ENCODE data around the gene HOXB5.

Gene HOXB5

DNA sequence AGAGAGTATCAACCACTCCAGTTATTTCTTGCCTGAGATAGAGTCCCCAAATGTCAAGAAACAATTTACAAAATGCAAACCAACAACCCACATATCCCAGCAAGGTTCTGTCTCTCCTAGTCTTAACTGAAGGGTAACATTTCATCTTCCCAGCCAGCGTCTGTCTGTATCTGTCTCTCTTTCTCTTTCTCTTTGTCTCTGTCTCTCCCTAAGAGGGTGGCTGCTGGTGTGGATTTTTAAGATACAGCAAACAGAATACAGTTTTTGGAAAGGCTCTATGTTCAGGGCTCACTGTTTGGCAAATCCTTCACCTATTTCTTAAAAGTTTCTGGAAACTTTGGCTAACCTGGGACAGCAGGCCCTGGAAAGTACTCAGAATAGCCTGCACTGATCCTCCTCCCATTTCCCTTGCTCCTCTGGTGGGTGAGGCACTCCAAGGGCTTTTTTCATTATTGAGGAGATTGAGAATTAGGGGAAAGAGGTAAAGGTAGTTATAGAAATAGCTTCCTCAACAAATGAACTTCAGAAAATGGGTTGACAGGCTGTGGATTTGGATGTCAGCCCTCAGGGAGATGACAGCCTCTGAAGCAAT, 21.7 kb downstream of the HOXB5 start:
- no peak for DNase-seq

GRCh38 chr17:48571024-48571818, 22.4 kb downstream of the HOXB5 start:
- DNase-seq: no peak

GRCh38 chr17:48570325-48571023, 23.1 kb downstream of the HOXB5 start:
- DNase-seq: no peak

DNA sequence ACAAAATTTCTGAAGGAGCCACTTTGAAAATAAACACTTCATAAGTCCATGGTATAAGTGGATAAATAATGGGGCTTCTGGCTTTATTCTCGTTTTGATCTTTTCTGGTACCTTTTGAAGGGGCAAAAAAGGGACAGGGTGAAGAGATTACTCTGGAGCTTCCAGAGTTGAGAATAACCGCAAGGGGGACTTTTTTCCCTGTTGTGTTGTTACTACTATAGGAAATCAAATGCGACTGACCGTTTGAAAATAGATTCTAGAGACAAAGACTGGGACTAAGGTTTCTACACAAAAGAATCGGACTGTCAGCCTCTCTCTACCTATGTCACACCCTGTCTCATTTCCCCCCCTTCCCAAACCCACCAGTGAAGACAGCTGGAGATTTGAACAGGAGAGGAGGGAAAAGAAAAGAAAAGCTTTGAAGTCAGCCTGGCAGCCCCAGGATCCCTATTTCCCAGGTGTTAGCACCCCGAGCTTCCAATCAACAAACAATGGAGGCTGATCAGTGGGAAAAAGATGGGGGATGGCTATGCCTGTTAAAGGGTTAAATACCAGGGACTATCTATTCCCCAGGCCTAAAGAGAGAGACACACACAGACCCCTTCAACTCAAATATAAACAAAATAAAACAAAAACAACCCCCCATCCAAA, 23.8 kb downstream of the HOXB5 start:
- DNase-seq: no peak

DNA sequence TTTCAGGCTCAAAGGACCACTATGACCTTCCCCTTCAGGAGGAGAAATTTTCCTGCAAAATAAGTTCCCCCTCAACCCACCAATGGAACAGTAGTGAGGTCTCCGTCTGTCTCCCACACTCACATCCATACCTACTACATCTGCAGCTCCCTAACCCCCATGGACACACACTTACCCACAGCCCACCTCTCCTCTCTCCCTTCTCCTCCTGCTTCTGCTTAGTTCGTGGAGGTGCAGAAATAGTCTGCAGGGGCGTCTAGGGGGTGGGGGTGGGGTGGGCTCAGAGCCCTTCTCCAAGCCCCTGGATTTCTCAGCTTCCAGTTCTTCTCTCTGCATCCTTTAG, 24.4 kb downstream of the HOXB5 start:
- DNase-seq: no peak

DNA sequence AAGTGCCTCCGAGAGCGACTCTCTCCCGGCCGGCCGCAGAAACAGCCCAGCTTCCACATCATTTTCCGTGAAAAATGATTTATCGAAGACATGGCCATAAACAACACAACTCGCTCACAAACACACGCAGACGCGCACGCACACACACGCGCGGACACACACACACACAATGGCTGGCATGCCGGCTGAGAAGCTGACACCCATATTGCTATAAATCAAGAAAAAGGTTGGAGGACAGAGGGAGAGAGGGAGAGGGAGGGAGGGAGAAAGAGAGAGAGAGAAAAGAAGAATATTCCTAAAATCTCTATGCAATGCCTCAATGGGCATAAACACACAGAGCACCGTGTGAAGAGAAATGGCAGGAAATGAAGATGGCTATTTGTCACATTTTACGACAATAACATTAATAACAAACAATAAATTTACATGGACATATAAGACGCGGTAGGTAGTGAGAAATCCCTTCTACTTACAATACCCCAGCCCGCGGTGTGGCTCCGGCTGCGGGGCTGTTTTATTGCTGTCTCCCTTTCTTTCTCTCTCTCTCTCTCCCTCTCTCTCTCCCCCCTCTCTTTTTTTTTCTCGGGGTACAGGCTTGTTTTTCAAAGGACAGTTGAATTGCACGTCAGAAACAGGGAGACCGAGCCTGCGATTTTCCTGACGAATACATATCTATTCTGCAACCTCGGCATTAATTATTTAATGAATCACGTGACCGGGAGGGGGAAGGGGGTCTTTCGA, 24.9 kb downstream of the HOXB5 start:
- DNase-seq: no peak

DNA sequence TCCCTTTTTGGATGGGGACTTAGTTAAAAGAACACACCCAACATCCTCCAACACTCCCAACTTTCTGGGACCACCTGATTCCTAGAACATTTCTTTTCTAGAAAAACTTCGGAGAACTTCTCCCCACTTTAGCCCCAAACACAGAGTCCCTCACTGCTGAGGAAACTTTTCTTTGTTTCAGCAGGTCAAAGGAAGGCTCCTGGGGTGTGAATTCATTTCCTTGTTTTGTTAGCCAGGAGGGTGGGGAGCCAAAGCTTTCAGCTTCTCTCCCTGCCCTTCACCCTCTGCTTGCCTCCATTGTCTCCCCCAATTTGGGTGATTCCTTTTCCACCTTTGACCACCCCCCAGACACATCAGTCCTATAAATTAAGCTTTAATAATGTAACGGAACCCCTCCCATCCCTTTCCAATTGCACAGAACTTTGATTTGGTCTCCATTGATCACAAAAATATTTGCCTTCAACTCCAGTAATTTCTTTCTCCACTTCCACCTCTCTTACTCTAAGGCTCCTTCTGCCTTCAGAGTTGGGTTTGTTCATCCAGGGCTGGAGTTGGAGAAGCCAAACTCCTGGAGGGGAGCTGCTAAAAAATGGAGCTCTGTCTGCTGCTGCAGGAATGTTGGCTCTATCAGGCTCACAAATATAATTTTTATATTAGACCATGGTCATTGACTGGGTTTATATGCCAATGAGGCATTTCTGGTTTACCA, 25.8 kb downstream of the HOXB5 start:
- no peak for DNase-seq

GRCh38 chr17:48567209-48567608, 26.4 kb downstream of the HOXB5 start:
- DNase-seq: no peak

GRCh38 chr17:48566717-48567116, 26.9 kb downstream of the HOXB5 start:
- no peak for DNase-seq

DNA sequence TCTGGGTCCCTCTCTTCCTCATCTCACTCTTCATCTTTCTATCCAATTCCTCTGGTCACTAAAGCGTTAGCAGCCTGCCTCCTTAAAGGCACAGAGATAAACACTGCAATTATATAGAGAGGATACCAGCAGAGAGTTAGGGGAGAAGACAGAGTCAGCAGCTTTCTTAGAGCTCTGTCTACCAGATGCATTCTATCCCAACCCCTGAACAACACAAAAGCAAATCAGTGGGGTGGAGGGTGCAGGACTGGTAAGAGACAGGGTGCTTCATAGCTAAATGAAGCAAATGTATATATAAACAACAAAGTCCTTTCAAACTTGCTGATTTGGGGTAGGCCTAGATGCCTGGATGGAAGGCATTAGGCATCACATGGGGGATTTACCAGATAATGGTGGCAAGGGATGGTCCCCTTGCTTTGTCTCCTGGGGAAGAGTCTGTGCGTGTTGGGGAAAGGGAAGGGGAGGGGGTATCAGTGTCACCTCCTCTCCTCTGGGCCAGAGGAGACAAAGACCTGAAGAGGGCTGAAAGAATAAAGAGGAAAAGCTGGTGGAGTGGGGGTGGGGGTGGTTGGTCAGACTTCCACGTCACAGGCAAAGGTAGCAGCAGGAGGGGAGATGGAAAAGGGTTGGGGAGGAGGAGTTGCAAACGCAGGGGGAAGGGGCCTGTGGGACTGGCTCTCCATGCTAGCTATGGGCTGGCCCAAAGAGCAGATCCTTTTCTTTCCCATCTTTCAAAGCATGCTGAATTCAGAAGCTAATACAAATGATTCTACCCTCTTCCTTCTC, 27.5 kb downstream of the HOXB5 start:
- DNase-seq: no peak

GRCh38 chr17:48565022-48565554, 28.5 kb downstream of the HOXB5 start:
- DNase-seq: no peak

GRCh38 chr17:48564188-48565021, 29.2 kb downstream of the HOXB5 start:
- no peak for DNase-seq

- no peak for DNase-seq
These were observed 29.8 kb downstream of the HOXB5 start for GRCh38 chr17:48563867-48564187.

GRCh38 chr17:48563385-48563838, 30.2 kb downstream of the HOXB5 start:
- no peak for DNase-seq

DNA sequence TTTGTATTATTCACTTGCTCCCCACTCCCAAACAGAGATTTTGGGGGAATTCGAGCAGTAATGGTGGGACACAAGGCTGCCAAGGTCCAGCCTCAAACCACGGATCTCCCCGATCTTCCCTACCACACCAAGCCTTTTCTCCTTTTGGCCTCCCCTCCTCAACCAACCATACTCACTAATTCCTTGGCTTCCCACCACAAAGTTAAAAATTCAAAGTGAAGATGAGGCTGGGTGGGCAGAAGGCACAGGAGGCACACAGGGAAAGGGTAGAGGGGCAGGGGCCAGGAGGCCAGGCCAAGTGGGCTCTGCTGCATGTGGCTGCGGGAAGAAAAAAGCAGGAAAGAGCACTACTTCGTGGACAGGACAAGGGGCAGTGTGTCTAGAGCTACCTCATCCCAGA, 30.6 kb downstream of the HOXB5 start:
- DNase-seq: no peak

DNA sequence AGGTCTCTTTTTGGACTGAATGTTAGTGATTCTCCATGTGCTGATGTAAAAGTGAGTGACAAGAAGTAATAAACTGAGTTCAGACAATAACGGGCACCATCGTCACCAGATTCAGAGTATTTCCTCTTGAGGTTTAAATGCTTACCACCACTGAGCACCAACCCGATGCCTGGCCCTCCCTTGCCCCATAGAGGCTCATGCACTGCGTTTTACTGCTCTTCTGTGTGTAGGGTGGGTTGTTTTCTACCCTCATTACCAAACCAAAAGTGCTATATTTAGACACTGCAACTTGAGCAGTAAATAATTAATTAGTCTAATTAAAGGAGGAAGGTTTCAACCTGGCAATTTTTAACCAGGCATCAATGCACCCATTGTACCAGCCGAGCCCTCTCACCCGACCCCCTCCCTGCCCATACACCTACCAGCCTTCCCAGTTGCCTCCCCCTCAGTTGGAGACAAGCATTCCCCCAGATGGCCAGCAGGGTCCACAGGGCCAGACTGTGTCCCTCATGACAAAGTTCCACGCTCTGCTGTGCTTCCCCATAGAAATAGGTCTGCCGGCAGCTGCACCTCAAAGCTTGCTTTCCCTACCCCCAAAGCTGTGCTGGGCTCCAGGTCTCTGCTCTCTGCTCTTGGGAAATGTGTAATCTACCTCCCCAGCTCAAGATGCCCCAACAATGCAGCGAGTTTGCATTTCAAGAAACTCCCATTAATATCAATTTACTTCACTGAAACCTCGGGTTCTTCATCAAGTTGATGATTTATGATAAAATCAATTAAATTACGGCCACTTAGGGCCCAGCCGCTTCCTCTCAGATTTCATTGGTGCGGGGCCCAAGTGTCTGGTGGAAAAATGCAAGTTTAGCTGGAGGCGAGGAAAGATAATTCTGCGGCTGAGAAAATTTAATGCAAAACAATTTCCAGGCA, 31.4 kb downstream of the HOXB5 start:
- no peak for DNase-seq

DNA sequence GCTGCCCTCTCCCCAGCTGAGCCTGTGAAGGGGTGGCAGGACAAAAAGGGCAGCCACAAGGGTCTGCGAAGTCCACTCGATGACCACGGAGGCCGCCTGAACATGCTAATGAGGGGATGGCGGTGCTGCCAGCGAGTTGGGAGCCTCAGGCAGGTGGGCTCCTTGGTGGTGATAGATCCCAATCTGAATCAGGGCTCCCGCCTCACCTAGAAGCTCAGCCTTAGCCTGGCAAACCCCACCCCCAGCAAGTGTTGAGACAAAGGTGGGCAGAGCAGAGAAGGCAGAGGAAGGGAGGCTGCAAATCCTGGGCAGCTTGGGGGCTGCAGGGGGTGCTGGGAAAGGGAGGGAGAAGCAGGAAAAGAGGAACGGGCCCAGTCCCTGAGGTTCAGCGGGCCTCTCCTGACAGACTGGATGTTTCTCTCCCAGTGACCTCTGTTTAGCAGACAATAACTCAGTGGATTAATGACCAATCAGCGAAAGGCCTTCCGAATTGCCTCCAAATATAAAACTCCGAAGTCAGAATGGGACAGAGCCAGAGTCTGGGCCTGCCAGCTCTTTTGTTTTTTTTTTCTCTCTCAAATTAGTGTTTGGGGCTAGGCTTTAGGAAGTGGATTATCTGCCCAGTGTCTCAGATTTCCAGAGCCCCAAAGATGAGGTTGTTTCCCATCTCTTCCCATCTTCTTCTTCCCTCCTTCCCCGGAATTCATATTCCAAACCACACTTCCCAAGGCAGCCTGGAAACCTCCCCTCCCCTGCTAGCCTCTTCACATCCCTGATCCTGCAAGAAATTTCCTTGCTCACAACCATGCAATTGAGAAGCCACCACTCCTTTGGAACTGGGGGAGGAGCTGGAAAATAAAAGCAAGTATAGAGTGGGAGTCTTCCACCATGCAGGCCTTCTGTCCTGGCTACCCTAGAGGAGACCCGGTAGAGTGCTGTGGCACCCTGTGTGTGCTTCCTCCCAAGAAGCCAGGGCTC, 33.5 kb downstream of the HOXB5 start:
- DNase-seq: no peak

Measured in NCI-H774 (cell line).